Thoracic aorta (tissue), 2 donors: Measurements from ENCODE around the gene ZNF558. TPM values are rescaled to one million over a fixed set of nuclear protein-coding genes. Genes with fewer than 3 reads are reported as not detected.

Experiments used
- ATAC-seq: fragments of 150-250 bp; one replicate; pipeline ENCODE4 v1.8.0; 2017; ENCODE audit warnings: low read depth; ENCODE audit not compliant: insufficient number of reproducible peaks, low FRiP score
- DNase-seq: peaks from one replicate; pipeline ENCODE4 v3.0.0-alpha.2; 2020; ENCODE audit warnings: low spot score
- H3K27ac ChIP-seq, 2 donors: fragments of 200-600 bp; sonication (generic); 1 replicate in 1 of 2; 2 replicates in 1 of 2; pipeline ENCODE4 v1.5.1; 2016; ENCODE audit warnings: mild to moderate bottlenecking in 2 of 2, moderate library complexity in 2 of 2
- H3K27me3 ChIP-seq: fragments of 200-600 bp; sonication (generic); replicated peaks from 2 replicates; pipeline ENCODE4 v1.6.0; 2016; ENCODE audit warnings: mild to moderate bottlenecking; ENCODE audit not compliant: insufficient read depth
- H3K36me3 ChIP-seq: fragments of 200-600 bp; sonication (generic); one replicate; pipeline ENCODE4 v1.5.1; 2016
- H3K4me1 ChIP-seq, 2 donors: fragments of 200-600 bp; sonication (generic); 1 replicate in 1 of 2; 2 replicates in 1 of 2; pipeline versions ENCODE4 v1.5.1 to v1.6.0; 2016; ENCODE audit warnings: low read depth in 2 of 2, mild to moderate bottlenecking in 1 of 2; ENCODE audit not compliant: control insufficient read depth in 1 of 2
- H3K4me3 ChIP-seq: fragments of 200-600 bp; sonication (generic); 2 replicates; pipeline ENCODE4 v1.5.1; 2016; ENCODE audit warnings: mild to moderate bottlenecking
- H3K9me3 ChIP-seq: fragments of 200-600 bp; sonication (generic); 2 replicates; pipeline ENCODE4 v1.5.1; 2016
- total RNA-seq, 2 donors: library from RNA; depleted of rRNA; stranded (reverse); fragments of >200 nt; gene quantifications; one replicate each; pipeline versions ENCODE4 v1.1.0 to v1.2.3, GENCODE V29; 2016
- TF ChIP-seq, protein P1 (sequence below): fragments of 200-600 bp; sonication (generic); IDR thresholded peaks from one replicate; pipeline ENCODE4 v1.5.1; 2019; ENCODE audit warnings: antibody characterized with exemption

Gene ZNF558
- total RNA-seq, 2 donors from 2014 or later, result 35.2 to 44.1 TPM

DNA sequence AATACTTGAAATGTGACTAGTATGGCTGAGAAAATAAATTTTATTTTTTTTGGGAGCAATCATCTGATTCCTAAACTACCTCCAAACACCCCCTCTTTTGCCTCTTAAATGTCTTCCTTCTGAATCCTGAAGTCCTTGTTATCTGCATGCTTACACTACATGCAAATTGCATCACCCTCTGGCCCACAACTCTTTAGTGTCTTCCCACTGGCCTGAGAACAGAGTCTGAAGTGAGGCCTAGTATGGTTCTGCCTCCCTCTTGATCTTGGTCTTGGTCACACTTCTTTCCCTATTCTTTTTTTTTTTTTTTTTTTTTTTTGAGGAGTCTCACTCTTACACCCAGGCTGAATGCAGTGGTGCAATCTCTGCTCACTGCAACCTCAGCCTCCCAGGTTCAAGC is 4.8 kb downstream of the ZNF558 start:
- TF ChIP-seq, protein P1, sequence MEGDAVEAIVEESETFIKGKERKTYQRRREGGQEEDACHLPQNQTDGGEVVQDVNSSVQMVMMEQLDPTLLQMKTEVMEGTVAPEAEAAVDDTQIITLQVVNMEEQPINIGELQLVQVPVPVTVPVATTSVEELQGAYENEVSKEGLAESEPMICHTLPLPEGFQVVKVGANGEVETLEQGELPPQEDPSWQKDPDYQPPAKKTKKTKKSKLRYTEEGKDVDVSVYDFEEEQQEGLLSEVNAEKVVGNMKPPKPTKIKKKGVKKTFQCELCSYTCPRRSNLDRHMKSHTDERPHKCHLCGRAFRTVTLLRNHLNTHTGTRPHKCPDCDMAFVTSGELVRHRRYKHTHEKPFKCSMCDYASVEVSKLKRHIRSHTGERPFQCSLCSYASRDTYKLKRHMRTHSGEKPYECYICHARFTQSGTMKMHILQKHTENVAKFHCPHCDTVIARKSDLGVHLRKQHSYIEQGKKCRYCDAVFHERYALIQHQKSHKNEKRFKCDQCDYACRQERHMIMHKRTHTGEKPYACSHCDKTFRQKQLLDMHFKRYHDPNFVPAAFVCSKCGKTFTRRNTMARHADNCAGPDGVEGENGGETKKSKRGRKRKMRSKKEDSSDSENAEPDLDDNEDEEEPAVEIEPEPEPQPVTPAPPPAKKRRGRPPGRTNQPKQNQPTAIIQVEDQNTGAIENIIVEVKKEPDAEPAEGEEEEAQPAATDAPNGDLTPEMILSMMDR, result no peak
- H3K4me3 ChIP-seq, result no peak overlapping the region
- no peak for DNase-seq
- ATAC-seq, result no peak
- H3K4me1 ChIP-seq, result peaks cover 5 to 13% of the 10 kb centered on the region in 2 donors
- H3K27me3 ChIP-seq, result no peaks in the 10 kb centered on the region
- no peaks in the 10 kb centered on the region for H3K9me3 ChIP-seq
- H3K27ac ChIP-seq, result no peak overlapping the region
- H3K36me3 ChIP-seq, result peaks cover 43% of the 10 kb centered on the region

DNA sequence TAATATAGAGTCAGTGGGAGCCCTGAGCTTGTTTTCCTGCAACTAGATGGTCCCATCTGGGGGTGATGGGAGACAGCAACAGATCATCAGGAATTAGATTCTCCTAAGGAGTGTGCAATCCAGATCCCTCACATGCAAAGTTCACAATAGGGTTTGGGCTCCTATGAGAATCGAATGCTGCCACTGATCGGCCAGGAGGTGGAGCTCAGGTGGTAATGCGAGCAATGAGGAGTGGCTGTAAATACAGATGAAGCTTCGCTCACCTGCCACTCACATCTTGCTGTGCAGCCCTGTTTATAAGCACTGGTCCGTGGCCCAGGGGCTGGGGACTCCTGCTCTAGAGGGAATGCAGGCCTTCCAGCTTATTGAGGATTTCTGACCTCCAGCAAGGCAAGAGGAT is 5.7 kb downstream of the ZNF558 start:
- Histone ChIP-seq H3K36me3 (peaks cover 52% of the 10 kb centered on the region), H3K9me3 (no peaks in the 10 kb centered on the region), H3K27me3 (no peaks in the 10 kb centered on the region), H3K27ac (no peak overlapping the region), H3K4me3 (no peak overlapping the region), H3K4me1 (peaks cover 5 to 10% of the 10 kb centered on the region in 2 donors)
- ATAC-seq, result no peak
- no peak for DNase-seq
- TF ChIP-seq, protein P1, result no peak

DNA sequence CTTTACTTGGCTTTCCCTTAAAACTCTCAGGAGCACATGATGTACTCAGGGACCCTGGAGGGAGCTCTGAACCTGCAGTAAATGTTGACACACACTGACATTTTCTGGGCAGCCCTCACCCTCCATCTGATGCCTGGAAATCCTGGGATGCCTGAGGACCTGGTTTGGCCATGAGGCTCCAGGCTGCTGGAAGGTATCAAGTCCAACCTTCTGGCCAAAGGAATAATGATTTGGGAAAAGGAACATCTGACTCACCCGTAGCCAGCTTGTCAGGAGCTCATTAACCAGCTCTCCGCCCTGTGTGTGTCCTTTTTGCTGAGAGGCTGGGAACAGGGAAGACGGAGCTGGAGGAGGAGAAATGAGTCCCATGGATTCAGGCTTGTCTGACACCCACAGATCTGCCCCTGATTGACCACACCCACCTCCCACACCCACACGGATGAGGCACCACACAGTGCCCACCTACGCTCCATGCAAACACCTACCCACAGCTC is 10.3 kb downstream of the ZNF558 start:
- Histone ChIP-seq H3K4me3 (no peak overlapping the region), H3K36me3 (peaks cover 83% of the 10 kb centered on the region), H3K4me1 (no peaks in the 10 kb centered on the region), H3K27ac (no peak overlapping the region), H3K27me3 (no peaks in the 10 kb centered on the region), H3K9me3 (peaks cover 34% of the 10 kb centered on the region)
- DNase-seq, result no peak
- ATAC-seq, result no peak
- TF ChIP-seq, protein P1, result no peak

DNA sequence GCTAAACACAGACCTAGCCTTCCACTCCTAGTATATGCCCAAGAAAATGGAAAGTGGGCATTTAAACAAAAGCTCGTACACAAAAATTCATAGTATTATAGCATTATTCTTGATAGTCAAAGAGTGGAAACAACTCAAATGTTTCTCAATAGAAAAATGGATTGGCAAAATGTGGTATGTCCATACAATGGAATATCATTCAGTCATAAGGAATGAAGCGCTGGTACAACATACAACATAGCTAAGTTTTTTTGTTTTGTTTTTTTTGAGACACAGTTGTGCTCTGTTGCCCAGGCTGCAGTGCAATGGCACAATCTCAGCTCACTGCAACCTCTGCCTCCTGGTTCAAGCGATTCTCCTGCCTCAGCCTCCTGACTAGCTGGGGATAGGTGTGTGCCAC is 11.9 kb downstream of the ZNF558 start:
- Histone ChIP-seq H3K27ac (no peak overlapping the region), H3K9me3 (peaks cover 50% of the 10 kb centered on the region), H3K4me3 (no peak overlapping the region), H3K27me3 (no peaks in the 10 kb centered on the region), H3K4me1 (no peaks in the 10 kb centered on the region), H3K36me3 (peaks cover 93% of the 10 kb centered on the region)
- TF ChIP-seq, protein P1, result no peak
- DNase-seq (no peak), ATAC-seq (no peak)

DNA sequence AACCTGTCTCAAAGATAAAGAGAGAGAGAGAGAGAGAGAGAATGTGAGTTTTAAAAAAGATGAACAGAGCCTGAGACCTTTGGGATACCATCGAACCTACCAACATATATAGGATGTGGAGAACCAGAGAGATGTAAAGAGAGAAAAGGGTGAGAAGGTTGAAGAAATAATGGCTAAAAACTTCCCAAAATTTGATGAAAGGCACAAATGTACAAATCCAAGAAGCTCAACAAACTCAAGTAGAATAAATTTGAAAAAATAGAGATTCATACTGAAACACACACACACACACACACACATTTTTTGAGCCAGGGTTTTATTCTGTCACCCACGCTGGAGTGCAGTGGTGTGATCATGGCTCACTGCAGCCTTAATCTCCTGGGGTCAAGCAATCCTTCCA is 16.3 kb downstream of the ZNF558 start:
- ATAC-seq (no peak), DNase-seq (no peak)
- TF ChIP-seq, protein P1, result no peak
- H3K9me3 ChIP-seq, result peaks cover 94% of the 10 kb centered on the region
- H3K27me3 ChIP-seq, result no peaks in the 10 kb centered on the region
- H3K36me3 ChIP-seq, result peaks cover 91% of the 10 kb centered on the region
- H3K4me1 ChIP-seq, result no peaks in the 10 kb centered on the region
- H3K27ac ChIP-seq, result no peak overlapping the region
- no peak overlapping the region for H3K4me3 ChIP-seq
